Gastroesophageal sphincter (tissue), 4 donors: Measurements from ENCODE around the gene HOXC12. TPM values are rescaled to one million over a fixed set of nuclear protein-coding genes. Genes with fewer than 3 reads are reported as not detected.

Experiments used
- ATAC-seq: fragments of 150-250 bp; one replicate; pipeline ENCODE4 v1.9.1; 2016; ENCODE audit warnings: mild to moderate bottlenecking, moderate library complexity
- H3K27ac ChIP-seq, 4 donors: fragments of 200-600 bp; sonication (generic) in 3 of 4; 1 replicate in 3 of 4; 2 replicates in 1 of 4; pipeline ENCODE4 v1.5.1; 2016 to 2019
- H3K27me3 ChIP-seq: fragments of 200-600 bp; sonication (generic); one replicate; pipeline ENCODE4 v1.5.1; 2019
- H3K36me3 ChIP-seq, 2 donors: fragments of 200-600 bp; sonication (generic); one replicate each; pipeline ENCODE4 v1.5.1; 2019; ENCODE audit warnings: control low read depth in 1 of 2
- H3K4me1 ChIP-seq, 3 donors: fragments of 200-600 bp; sonication (generic); 1 replicate in 2 of 3; 2 replicates in 1 of 3; pipeline ENCODE4 v1.5.1; 2016 to 2019; ENCODE audit warnings: control low read depth in 2 of 3
- H3K4me3 ChIP-seq, 2 donors: fragments of 200-600 bp; sonication (generic); one replicate each; pipeline ENCODE4 v1.5.1; 2019; ENCODE audit warnings: mild to moderate bottlenecking in 1 of 2, moderate library complexity in 1 of 2
- H3K9me3 ChIP-seq, 3 donors: fragments of 200-600 bp; sonication (generic); one replicate each; pipeline ENCODE4 v1.5.1; 2017 to 2019; ENCODE audit warnings: control low read depth in 2 of 3
- EP300 ChIP-seq: sonication (generic); formaldehyde crosslinking; IDR thresholded peaks from one replicate; pipeline ENCODE4 v1.6.1; 2017; ENCODE audit warnings: antibody characterized with exemption, mild to moderate bottlenecking
- POLR2A ChIP-seq, 2 donors: fragments of 450-650 bp; IDR thresholded peaks; one replicate each; pipeline ENCODE4 v1.6.1; 2017; ENCODE audit warnings: antibody characterized with exemption in 2 of 2, mild to moderate bottlenecking in 2 of 2, moderate library complexity in 1 of 2
- POLR2AphosphoS5 ChIP-seq: sonication (generic); formaldehyde crosslinking; IDR thresholded peaks from one replicate; pipeline ENCODE4 v1.6.1; 2017; ENCODE audit warnings: antibody characterized with exemption
- WGBS, 2 donors: methylation state at CpG; one replicate each; pipeline ENCODE4 v1.1.5; 2018; ENCODE audit warnings: low coverage in 1 of 2; 5-methylcytosine and 5-hydroxymethylcytosine counted together
- total RNA-seq, 4 donors: library from RNA; depleted of rRNA; stranded (reverse); fragments of >200 nt; gene quantifications; one replicate each; pipeline ENCODE4 v1.1.0, GENCODE V29; 2016
- TF ChIP-seq, protein P1 (sequence below), 4 experiments: fragments of 200-600 bp in 2 of 4; fragments of 450-650 bp in 2 of 4; sonication (generic) in 1 of 4; IDR thresholded peaks; one replicate each; pipeline ENCODE4 v1.5.1; 2017 to 2019; ENCODE audit warnings: antibody characterized with exemption in 4 of 4, mild to moderate bottlenecking in 2 of 4, moderate library complexity in 2 of 4

Gene HOXC12
- total RNA-seq, 4 donors from 2014 or later, result not detected

- Histone ChIP-seq H3K27ac (no peak overlapping the region), H3K27me3 (peaks cover 100% of the 10 kb centered on the region), H3K4me1 (peaks cover 0 to 41% (median 23%) of the 10 kb centered on the region in 3 donors), H3K4me3 (peak overlapping the region in 1 of 2 donors; percentile 51), H3K36me3 (no peaks in the 10 kb centered on the region), H3K9me3 (no peaks in the 10 kb centered on the region)
- TF ChIP-seq POLR2A (IDR thresholded peaks at IDR 0.05), result no peak
- no peak for TF ChIP-seq POLR2AphosphoS5
- TF ChIP-seq, protein P1, sequence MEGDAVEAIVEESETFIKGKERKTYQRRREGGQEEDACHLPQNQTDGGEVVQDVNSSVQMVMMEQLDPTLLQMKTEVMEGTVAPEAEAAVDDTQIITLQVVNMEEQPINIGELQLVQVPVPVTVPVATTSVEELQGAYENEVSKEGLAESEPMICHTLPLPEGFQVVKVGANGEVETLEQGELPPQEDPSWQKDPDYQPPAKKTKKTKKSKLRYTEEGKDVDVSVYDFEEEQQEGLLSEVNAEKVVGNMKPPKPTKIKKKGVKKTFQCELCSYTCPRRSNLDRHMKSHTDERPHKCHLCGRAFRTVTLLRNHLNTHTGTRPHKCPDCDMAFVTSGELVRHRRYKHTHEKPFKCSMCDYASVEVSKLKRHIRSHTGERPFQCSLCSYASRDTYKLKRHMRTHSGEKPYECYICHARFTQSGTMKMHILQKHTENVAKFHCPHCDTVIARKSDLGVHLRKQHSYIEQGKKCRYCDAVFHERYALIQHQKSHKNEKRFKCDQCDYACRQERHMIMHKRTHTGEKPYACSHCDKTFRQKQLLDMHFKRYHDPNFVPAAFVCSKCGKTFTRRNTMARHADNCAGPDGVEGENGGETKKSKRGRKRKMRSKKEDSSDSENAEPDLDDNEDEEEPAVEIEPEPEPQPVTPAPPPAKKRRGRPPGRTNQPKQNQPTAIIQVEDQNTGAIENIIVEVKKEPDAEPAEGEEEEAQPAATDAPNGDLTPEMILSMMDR (IDR thresholded peaks at IDR 0.05), result no peak
- TF ChIP-seq EP300, result no peak
- WGBS, 2 donors, result 0% methylated on average over 21 of the region's 60 CpGs; no CpG with 5 or more reads in 1 of the 2 donors
- ATAC-seq, result peak; percentile 15
Measured at GRCh38 chr12:53994264-53995001, 39.7 kb downstream of the HOXC12 start.

DNA sequence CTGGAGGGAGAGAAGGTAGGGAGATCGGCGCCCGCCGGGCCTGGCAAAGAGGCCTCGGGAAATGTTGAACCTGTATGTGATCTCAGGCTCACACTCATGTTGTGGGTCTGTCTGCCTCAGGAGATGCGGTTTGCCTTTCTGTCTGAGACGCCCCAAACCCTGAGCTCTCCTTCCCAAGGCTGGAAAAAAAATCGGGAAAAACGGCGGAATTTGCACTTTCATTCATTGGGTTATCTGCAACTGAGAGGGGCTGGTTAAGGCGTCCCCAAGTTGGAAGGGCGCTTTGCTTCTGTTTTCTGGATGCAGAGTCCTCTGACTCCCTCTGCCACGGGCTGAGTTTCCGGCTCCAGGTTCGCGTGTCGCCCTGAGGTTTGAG is 40.3 kb downstream of the HOXC12 start:
- Histone ChIP-seq H3K4me1 (peaks cover 0 to 44% (median 27%) of the 10 kb centered on the region in 3 donors), H3K9me3 (no peaks in the 10 kb centered on the region), H3K27ac (no peak overlapping the region), H3K4me3 (peak overlapping the region in 1 of 2 donors; percentile 51), H3K36me3 (no peaks in the 10 kb centered on the region), H3K27me3 (peaks cover 100% of the 10 kb centered on the region)
- TF ChIP-seq POLR2A (IDR thresholded peaks at IDR 0.05) (no peak), POLR2AphosphoS5 (no peak), EP300 (no peak)
- TF ChIP-seq, protein P1 (IDR thresholded peaks at IDR 0.05), result no peak
- no peak for ATAC-seq
- 3% methylated on average over 5 of the region's 17 CpGs; no CpG with 5 or more reads in 1 of the 2 donors for WGBS, 2 donors

DNA sequence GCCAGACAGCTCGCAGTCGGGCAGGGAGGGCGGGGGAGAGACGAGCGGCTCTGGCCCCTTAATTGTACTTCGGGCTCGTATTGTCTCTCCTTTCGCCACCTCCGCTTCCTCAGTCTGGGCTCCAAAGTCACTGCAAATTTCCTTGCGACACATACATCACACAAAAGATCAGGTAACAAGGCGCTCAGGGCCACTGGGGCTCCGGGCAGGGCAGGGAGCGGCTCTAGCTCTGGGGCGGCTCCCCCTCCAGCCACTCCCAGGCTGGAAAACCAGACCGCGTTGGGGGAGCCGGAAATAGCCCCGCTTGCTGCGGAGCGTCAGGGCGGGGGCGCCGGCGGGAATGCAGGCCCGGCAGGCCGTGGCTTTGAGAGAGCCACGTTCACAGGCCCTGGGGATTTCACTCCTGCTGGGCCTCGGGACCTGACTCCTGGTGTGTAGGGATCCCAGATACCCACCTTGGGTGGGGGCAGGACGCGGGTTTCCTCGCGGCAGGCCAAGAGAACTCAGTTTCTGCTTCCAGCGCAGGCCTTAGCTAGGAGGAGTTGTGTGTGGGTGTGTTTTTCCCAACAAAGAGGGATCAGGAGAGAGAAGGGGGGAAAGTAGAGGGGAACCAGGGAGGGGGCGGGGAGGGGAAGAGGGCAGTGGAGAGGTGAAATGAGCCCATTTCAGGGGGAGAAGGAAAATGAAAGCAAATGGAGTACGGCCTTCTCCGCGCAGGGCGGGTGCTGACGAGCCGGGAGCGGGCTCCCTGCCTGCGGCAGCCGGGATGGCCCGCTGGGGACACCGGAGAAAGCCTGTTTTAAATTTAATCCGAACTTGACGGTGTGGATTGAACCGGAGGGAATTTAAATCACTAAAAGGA is 40.9 kb downstream of the HOXC12 start:
- Histone ChIP-seq H3K36me3 (no peaks in the 10 kb centered on the region), H3K27me3 (peaks cover 100% of the 10 kb centered on the region), H3K4me3 (peak overlapping the region; percentile 30 to 51), H3K4me1 (peaks cover 0 to 50% (median 33%) of the 10 kb centered on the region in 3 donors), H3K27ac (no peak overlapping the region), H3K9me3 (no peaks in the 10 kb centered on the region)
- WGBS, 2 donors, result 16 to 17% methylated on average over 15 of the region's 48 CpGs
- TF ChIP-seq EP300, result no peak
- TF ChIP-seq, protein P1 (IDR thresholded peaks at IDR 0.05), result no peak
- peak; percentile 16 for TF ChIP-seq POLR2AphosphoS5
- ATAC-seq, result peak; percentile 6

DNA sequence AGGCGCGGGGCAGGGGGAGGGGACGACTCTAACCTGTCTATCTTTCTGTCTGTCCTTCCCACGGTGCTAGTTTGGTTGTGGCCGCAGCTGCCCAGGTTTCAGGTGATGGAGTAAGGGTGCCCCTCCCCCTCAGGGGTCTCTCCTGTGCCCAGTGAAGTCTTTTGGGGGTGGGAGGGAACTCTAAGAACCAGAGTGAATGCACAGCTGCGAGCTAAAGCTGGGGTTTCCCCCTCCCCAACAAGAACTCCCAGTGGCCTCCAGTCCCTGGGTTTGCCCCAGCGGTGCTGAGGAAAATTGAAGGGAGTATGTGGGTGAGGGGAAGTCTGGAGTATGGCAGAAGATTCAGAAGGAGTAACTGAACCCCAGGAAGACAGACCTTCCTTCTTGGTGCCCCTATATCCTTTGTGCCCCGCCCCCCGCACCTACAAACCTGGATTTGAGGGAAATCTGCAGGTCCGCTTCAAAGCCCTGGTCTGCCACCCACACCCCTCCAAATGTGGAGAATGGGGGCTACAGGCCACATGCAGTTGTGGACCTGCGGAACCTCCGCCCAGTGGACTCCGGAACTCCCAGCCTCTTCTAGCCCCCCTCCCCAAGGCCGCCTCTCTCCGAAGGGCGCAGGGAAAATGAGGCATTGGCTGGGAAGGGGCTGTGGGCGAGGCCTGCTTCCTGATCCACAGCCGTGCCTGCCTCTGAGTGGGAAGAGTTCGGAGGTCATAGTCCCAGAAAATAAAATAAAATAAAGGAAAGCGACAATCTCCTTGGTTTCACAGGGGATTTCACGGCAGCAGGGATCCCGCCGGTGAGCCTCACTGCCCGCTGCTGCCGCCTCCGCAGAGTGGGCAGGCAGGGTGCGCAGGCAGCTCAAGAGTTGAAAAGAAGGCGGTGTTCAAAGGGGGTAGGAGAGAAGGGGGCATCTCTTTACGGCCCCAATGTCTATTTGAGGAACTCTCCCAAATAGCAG is 41.8 kb downstream of the HOXC12 start:
- Histone ChIP-seq H3K27me3 (peaks cover 100% of the 10 kb centered on the region), H3K4me3 (peak overlapping the region in 1 of 2 donors; percentile 51), H3K9me3 (no peaks in the 10 kb centered on the region), H3K36me3 (no peaks in the 10 kb centered on the region), H3K4me1 (peaks cover 0 to 53% (median 34%) of the 10 kb centered on the region in 3 donors), H3K27ac (no peak overlapping the region)
- 45 to 46% methylated on average over 10 to 15 of the region's 29 CpGs for WGBS, 2 donors
- no peak for ATAC-seq
- TF ChIP-seq POLR2A (IDR thresholded peaks at IDR 0.05) (no peak), EP300 (no peak), POLR2AphosphoS5 (no peak)
- TF ChIP-seq, protein P1 (IDR thresholded peaks at IDR 0.05), result no peak
